ENCODE measurements around the gene OR6V1. TPM values are rescaled to one million over a fixed set of nuclear protein-coding genes. Genes with fewer than 3 reads are reported as not detected.

Gene OR6V1
- total RNA-seq, result not detected

- DNase-seq (ENCODE audit: low spot score), result no peak
- Histone ChIP-seq H3K9me3 (no peaks in the 10 kb centered on the region), H3K27ac (no peak within 1 kb of the TSS), H3K4me1 (peaks cover 0 to 12% of the 10 kb centered on the region in 2 donors), H3K36me3 (no peaks in the 10 kb centered on the region), H3K27me3 (no peaks in the 10 kb centered on the region), H3K4me3 (no peak within 1 kb of the TSS)
- no peak for TF ChIP-seq CTCF (IDR thresholded peaks at IDR 0.05)
Measured at GRCh38 chr7:143052041-143052440, at the start of gene OR6V1. Gene OR6V1 (plus strand): TSS chr7:143052341. CDS start chr7:143052341, 0 bp downstream.

GRCh38 chr7:143002898-143003297 lies 49.2 kb upstream of the OR6V1 start:
- H3K4me3 ChIP-seq, result no peak overlapping the region
- no peaks in the 10 kb centered on the region for H3K36me3 ChIP-seq
- H3K27ac ChIP-seq, result no peak overlapping the region
- TF ChIP-seq CTCF (IDR thresholded peaks at IDR 0.05), result no peak
- no peak for DNase-seq (ENCODE audit: low spot score)
- peaks cover 0 to 5% of the 10 kb centered on the region in 2 donors for H3K4me1 ChIP-seq
- no peaks in the 10 kb centered on the region for H3K27me3 ChIP-seq
- peaks cover 0 to 9% of the 10 kb centered on the region in 2 donors for H3K9me3 ChIP-seq

- H3K36me3 ChIP-seq, result no peaks in the 10 kb centered on the region
- DNase-seq (ENCODE audit: low spot score), result no peak
- peaks cover 0 to 5% of the 10 kb centered on the region in 2 donors for H3K4me1 ChIP-seq
- peaks cover 0 to 9% of the 10 kb centered on the region in 2 donors for H3K9me3 ChIP-seq
- TF ChIP-seq CTCF (IDR thresholded peaks at IDR 0.05), result peak; percentile 61 to 79
- H3K4me3 ChIP-seq, result no peak overlapping the region
- H3K27ac ChIP-seq, result no peak overlapping the region
- H3K27me3 ChIP-seq, result no peaks in the 10 kb centered on the region
Measured at GRCh38 chr7:143003393-143004051, 48.6 kb upstream of the OR6V1 start.

- DNase-seq (ENCODE audit: low spot score), result no peak
- H3K36me3 ChIP-seq, result no peaks in the 10 kb centered on the region
- H3K27me3 ChIP-seq, result no peaks in the 10 kb centered on the region
- H3K4me3 ChIP-seq, result no peak overlapping the region
- H3K9me3 ChIP-seq, result peaks cover 0 to 9% of the 10 kb centered on the region in 2 donors
- peaks cover 0 to 5% of the 10 kb centered on the region in 2 donors for H3K4me1 ChIP-seq
- TF ChIP-seq CTCF (IDR thresholded peaks at IDR 0.05), result no peak
- H3K27ac ChIP-seq, result no peak overlapping the region
Measured at GRCh38 chr7:143005632-143006260, 46.4 kb upstream of the OR6V1 start.

- DNase-seq (ENCODE audit: low spot score), result peak; percentile 87
- Histone ChIP-seq H3K9me3 (no peaks in the 10 kb centered on the region), H3K4me3 (no peak overlapping the region), H3K27ac (no peak overlapping the region), H3K27me3 (no peaks in the 10 kb centered on the region), H3K36me3 (no peaks in the 10 kb centered on the region), H3K4me1 (peaks cover 0 to under 1% of the 10 kb centered on the region in 2 donors)
- peak; percentile 91 to 96 for TF ChIP-seq CTCF (IDR thresholded peaks at IDR 0.05)
Measured at GRCh38 chr7:143008007-143008901, 43.9 kb upstream of the OR6V1 start.

Data from right atrium auricular region (tissue), 2 donors.